GM21423 (cell line): ENCODE results near the gene CDC5L.
A peak's percentile ranks its signal among the peaks of the same experiment; 100 is the strongest.

Source experiments
- ATAC-seq: cut with Tn5 transposase; IDR thresholded peaks from one replicate; pipeline ENCODE4 v1.9.1; 2021; ENCODE audit warnings: mild to moderate bottlenecking, moderate library complexity; ENCODE audit not compliant: unreplicated experiment

CDC5L gene

GRCh38 chr6:44472250-44472945 is 84.9 kb downstream of the CDC5L start:
- ATAC-seq, result no peak

GRCh38 chr6:44473393-44474189 is 86.1 kb downstream of the CDC5L start:
- ATAC-seq, result no peak

- no peak for ATAC-seq
Observed at GRCh38 chr6:44474190-44474631, 86.7 kb downstream of the CDC5L start.

- no peak for ATAC-seq
Observed at GRCh38 chr6:44474643-44475042, 87.1 kb downstream of the CDC5L start.

GRCh38 chr6:44475417-44475778 is 87.9 kb downstream of the CDC5L start:
- ATAC-seq, result no peak

GRCh38 chr6:44475779-44476434 is 88.4 kb downstream of the CDC5L start:
- ATAC-seq, result peak; percentile 60

- ATAC-seq, result no peak
Observed at GRCh38 chr6:44476849-44477248, 89.3 kb downstream of the CDC5L start.

GRCh38 chr6:44477293-44477894 is 89.9 kb downstream of the CDC5L start:
- ATAC-seq, result no peak

GRCh38 chr6:44478158-44478557 is 90.7 kb downstream of the CDC5L start:
- no peak for ATAC-seq

- ATAC-seq, result no peak
Observed at GRCh38 chr6:44478591-44479254, 91.2 kb downstream of the CDC5L start.

- ATAC-seq, result no peak
Observed at GRCh38 chr6:44480097-44480541, 92.6 kb downstream of the CDC5L start.

- no peak for ATAC-seq
Observed at GRCh38 chr6:44481056-44481455, 93.5 kb downstream of the CDC5L start.

GRCh38 chr6:44481760-44482159 is 94.3 kb downstream of the CDC5L start:
- no peak for ATAC-seq

GRCh38 chr6:44485601-44486401 is 98.3 kb downstream of the CDC5L start:
- no peak for ATAC-seq

GRCh38 chr6:44487002-44487401 is 99.5 kb downstream of the CDC5L start:
- ATAC-seq, result no peak

GRCh38 chr6:44487586-44487985 is 100.1 kb downstream of the CDC5L start:
- ATAC-seq, result no peak

- no peak for ATAC-seq
Observed at GRCh38 chr6:44489910-44490604, 102.6 kb downstream of the CDC5L start.

GRCh38 chr6:44493132-44493531 is 105.6 kb downstream of the CDC5L start:
- ATAC-seq, result no peak

GRCh38 chr6:44493593-44493992 is 106.1 kb downstream of the CDC5L start:
- no peak for ATAC-seq
